ENCODE measurements around the gene CATSPERD. TPM values are rescaled to one million over a fixed set of nuclear protein-coding genes. Genes with fewer than 3 reads are reported as not detected.
A peak's percentile ranks its signal among the peaks of the same experiment; 100 is the strongest.

The CATSPERD gene
- total and polyA plus RNA-seq, 9 of the 15 experiments (the other 6 are each of a cell fraction or from before 2014, with no cell fraction given), result not detected

GRCh38 chr19:5719961-5720790 lies at the start of gene CATSPERD, which contains the start of gene LONP1 (continued):
- TF ChIP-seq MNT (conservative IDR thresholded peaks at IDR 0.05), result peak; percentile 100
- TF ChIP-seq CTCFL (IDR thresholded peaks at IDR 0.05; ENCODE audit: borderline replicate concordance, insufficient read depth, low read depth, low read length, poor library complexity, severe bottlenecking), result peak; percentile 34
- TF ChIP-seq NONO (IDR thresholded peaks at IDR 0.05; ENCODE audit: low read depth in 2 of 2, low read length in 1 of 2), result peak; percentile 11 to 88; a peak in 1 of 4 replicates
- no peak for TF ChIP-seq TRIM24 (IDR thresholded peaks at IDR 0.05)
- TF ChIP-seq GMEB1 (CRISPR knock-in tag; IDR thresholded peaks at IDR 0.05), result peak; percentile 75
- TF ChIP-seq TAF9B (IDR thresholded peaks at IDR 0.05; ENCODE audit: partially characterized antibody), result peak; percentile 93
- TF ChIP-seq SOX6 (IDR thresholded peaks at IDR 0.05), result peak; percentile 71
- peak; percentile 77 to 93 for TF ChIP-seq MAZ (CRISPR knock-in tag; conservative IDR thresholded peaks at IDR 0.05 in 1 of 2, IDR thresholded peaks at IDR 0.05 in 1 of 2)
- peak; percentile 96 for TF ChIP-seq U2AF1 (optimal IDR thresholded peaks at IDR 0.05; ENCODE audit: low read depth, low read length)
- no peak for TF ChIP-seq ZNF134 (CRISPR knock-in tag; conservative IDR thresholded peaks at IDR 0.05)
- TF ChIP-seq POU5F1 (IDR thresholded peaks at IDR 0.05; ENCODE audit: borderline replicate concordance, low read depth, low read length, partially characterized antibody), result peak; percentile 72
- no peak for TF ChIP-seq ZFP36 (IDR thresholded peaks at IDR 0.05; ENCODE audit: low read depth, low read length, partially characterized antibody)
- TF ChIP-seq TSC22D4 (tag; IDR thresholded peaks at IDR 0.05), result no peak
- TF ChIP-seq HCFC1 (IDR thresholded peaks at IDR 0.05; ENCODE audit: low read depth, low read length), result peak; percentile 86
- TF ChIP-seq CBX1 (IDR thresholded peaks at IDR 0.05; ENCODE audit: low read depth), result peak; percentile 27; the same call in 1 of the 2 replicates
- TF ChIP-seq TRIM28 (IDR thresholded peaks at IDR 0.05), result 0 out of 2 replicates have a peak, but pooled peaks have one; percentile 54
- TF ChIP-seq ZNF639 (CRISPR knock-in tag; conservative IDR thresholded peaks at IDR 0.05 in 1 of 2, IDR thresholded peaks at IDR 0.05 in 1 of 2), result peak in 1 of 2 experiments; percentile 98; a peak in 2 of 4 replicates

Data from K562 (cell line).